ENCODE data around the gene PDE6B.

DNA sequence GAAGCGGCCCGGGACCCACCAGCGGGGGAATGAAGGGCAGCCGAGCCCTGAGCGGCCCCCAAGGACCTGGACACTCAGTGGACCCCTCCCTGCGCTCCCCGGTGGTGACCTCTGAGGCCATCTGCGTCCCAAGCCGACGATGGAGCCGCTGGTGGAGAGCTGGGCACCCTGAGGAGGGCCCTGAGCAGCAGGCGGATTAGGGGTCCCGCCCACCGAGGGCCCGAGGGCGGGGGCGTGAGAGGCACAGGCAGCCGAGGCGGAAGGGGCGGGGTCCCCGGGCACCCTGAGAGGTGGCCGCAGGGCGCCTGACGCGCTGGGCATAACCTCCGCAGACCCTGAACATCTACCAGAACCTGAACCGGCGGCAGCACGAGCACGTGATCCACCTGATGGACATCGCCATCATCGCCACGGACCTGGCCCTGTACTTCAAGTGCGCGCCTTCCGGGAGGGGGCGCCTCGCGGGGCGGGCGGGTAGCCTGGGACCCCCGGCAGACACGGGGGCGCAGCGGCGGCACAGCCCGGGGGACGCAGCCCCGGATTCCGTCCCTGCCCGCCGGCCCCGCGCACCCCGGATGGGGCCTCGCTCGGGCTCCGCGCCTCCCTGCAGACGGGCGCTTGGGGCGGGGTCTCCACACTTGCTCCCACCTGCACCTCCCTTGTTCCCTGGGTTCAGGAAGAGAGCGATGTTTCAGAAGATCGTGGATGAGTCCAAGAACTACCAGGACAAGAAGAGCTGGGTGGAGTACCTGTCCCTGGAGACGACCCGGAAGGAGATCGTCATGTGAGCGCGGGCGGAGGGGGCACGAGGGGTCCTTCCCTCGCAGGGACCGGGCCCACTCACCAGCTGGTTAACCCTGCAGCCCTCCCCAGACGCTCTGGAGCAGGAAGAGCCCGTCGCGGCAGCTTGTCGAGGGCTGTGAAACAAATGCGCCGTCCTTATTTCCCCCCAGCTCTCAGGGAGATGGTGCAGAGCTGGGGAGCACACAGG lies 38.4 kb downstream of the PDE6B start:
- TF ChIP-seq CTCF (IDR thresholded peaks at IDR 0.05) (no peak), POLR2A (IDR thresholded peaks at IDR 0.05) (no peak)
